HepG2 (cell line): ENCODE measurements around the gene TNFRSF18. TPM values are rescaled to one million over a fixed set of nuclear protein-coding genes. Genes with fewer than 3 reads are reported as not detected.

Source experiments
- ASH2L ChIP-seq: fragments of 300-600, 200-600 bp; sonication (generic); IDR thresholded peaks from 2 replicates; pipeline ENCODE4 v1.7.0; 2017; ENCODE audit warnings: low read depth, mild to moderate bottlenecking, moderate library complexity, mixed read lengths, low read length; ENCODE audit not compliant: insufficient read length
- ESRRA ChIP-seq: sonication (generic); formaldehyde crosslinking; IDR thresholded peaks from 2 replicates; pipeline ENCODE4 v1.5.1; 2020; ENCODE audit warnings: mild to moderate bottlenecking, low read depth, missing genetic modification reagents
- HHEX ChIP-seq: IDR thresholded peaks from 2 replicates; pipeline ENCODE4 v1.6.1; 2016; ENCODE audit warnings: control low read depth
- MBNL3 ChIP-seq: fragments of 250-450 bp; sonication (Bioruptor Pico); conservative IDR thresholded peaks from 2 replicates; pipeline ENCODE4 v1.8.0; 2022; ENCODE audit warnings: mild to moderate bottlenecking, inconsistent platforms
- MTA1 ChIP-seq: sonication (generic); formaldehyde crosslinking; IDR thresholded peaks from 2 replicates; pipeline ENCODE4 v1.4.0; 2020; ENCODE audit warnings: missing genetic modification reagents, mild to moderate bottlenecking, borderline replicate concordance
- NR2F1 ChIP-seq, 2 experiments: fragments of 450-650 bp in 1 of 2; formaldehyde crosslinking in 1 of 2; IDR thresholded peaks; 2 replicates each; pipeline versions ENCODE4 v1.5.0 to v1.6.1; 2016 to 2020; ENCODE audit warnings: mild to moderate bottlenecking in 1 of 2, missing compliant biosample characterization in 1 of 2, missing genetic modification reagents in 1 of 2, moderate library complexity in 1 of 2
- NR2F6 ChIP-seq, 2 experiments: IDR thresholded peaks; 2 replicates each; pipeline ENCODE4 v1.6.1; 2016; ENCODE audit warnings: antibody characterized with exemption in 1 of 2, mild to moderate bottlenecking in 1 of 2
- POLR2AphosphoS2 ChIP-seq: IDR thresholded peaks from 2 replicates; pipeline ENCODE4 v1.6.1; 2011; ENCODE audit warnings: low read depth, low read length, improper control_type of control experiment
- RXRB ChIP-seq: IDR thresholded peaks from 2 replicates; pipeline ENCODE4 v1.6.1; 2016; ENCODE audit warnings: borderline replicate concordance, missing genetic modification reagents, missing compliant biosample characterization
- ZBTB20 ChIP-seq: sonication (generic); formaldehyde crosslinking; IDR thresholded peaks from 2 replicates; pipeline ENCODE4 v1.8.1; 2023; ENCODE audit warnings: missing genetic modification reagents, low read depth, mild to moderate bottlenecking, borderline replicate concordance
- ZBTB7B ChIP-seq: sonication (generic); formaldehyde crosslinking; IDR thresholded peaks from 2 replicates; pipeline ENCODE4 v1.4.0; 2020; ENCODE audit warnings: missing genetic modification reagents
- ZSCAN21 ChIP-seq: sonication (generic); formaldehyde crosslinking; IDR thresholded peaks from 2 replicates; pipeline ENCODE4 v1.8.0; 2022; ENCODE audit warnings: mild to moderate bottlenecking, missing genetic modification reagents, moderate library complexity, borderline replicate concordance
- polyA plus RNA-seq, 8 experiments: library from polyadenylated mRNA; depleted of rRNA in 3 of 8; stranded (reverse) in 7 of 8; unstranded in 1 of 8; fragments of >200 nt; fragmentation: Illumina TruSeq in 4 of 8; extraction: Trizol in 4 of 8; gene quantifications; 2 replicates each; pipeline versions ENCODE4 v1.2.1 to v1.2.3, GENCODE V29; 2011 to 2016; ENCODE audit warnings: low read depth in 4 of 8, missing spikeins in 1 of 8, mixed read lengths in 1 of 8; ENCODE audit not compliant: insufficient read depth in 1 of 8
- total RNA-seq, 5 experiments: library from RNA; depleted of rRNA; stranded (reverse); fragments of >200 nt; fragmentation: Illumina TruSeq; extraction: Trizol; gene quantifications; 2 replicates each; pipeline ENCODE4 v1.2.3, GENCODE V29; 2016; ENCODE audit warnings: low read depth in 1 of 5
- TF ChIP-seq, protein P1 (sequence below): sonication (generic); formaldehyde crosslinking; IDR thresholded peaks from 2 replicates; pipeline ENCODE4 v1.4.0; 2020; ENCODE audit warnings: missing genetic modification reagents
- TF ChIP-seq, protein P2 (sequence below): sonication (generic); formaldehyde crosslinking; IDR thresholded peaks from 2 replicates; pipeline ENCODE4 v1.5.0; 2020; ENCODE audit warnings: missing genetic modification reagents
- TF ChIP-seq, protein P3 (sequence below): sonication (generic); formaldehyde crosslinking; IDR thresholded peaks from 2 replicates; pipeline ENCODE4 v1.5.0; 2020; ENCODE audit warnings: mild to moderate bottlenecking, missing genetic modification reagents
- TF ChIP-seq, protein P4 (sequence below): sonication (generic); formaldehyde crosslinking; IDR thresholded peaks from 2 replicates; pipeline ENCODE4 v1.4.0; 2020; ENCODE audit warnings: missing genetic modification reagents
- TF ChIP-seq, protein P5 (sequence below): IDR thresholded peaks from 2 replicates; pipeline ENCODE4 v1.6.1; 2018; ENCODE audit warnings: missing genetic modification reagents, mild to moderate bottlenecking, missing compliant biosample characterization

Gene TNFRSF18
- total and polyA plus RNA-seq, 2 of the 13 experiments (the other 11 are each of a cell fraction or from before 2014, with no cell fraction given) = not detected

DNA sequence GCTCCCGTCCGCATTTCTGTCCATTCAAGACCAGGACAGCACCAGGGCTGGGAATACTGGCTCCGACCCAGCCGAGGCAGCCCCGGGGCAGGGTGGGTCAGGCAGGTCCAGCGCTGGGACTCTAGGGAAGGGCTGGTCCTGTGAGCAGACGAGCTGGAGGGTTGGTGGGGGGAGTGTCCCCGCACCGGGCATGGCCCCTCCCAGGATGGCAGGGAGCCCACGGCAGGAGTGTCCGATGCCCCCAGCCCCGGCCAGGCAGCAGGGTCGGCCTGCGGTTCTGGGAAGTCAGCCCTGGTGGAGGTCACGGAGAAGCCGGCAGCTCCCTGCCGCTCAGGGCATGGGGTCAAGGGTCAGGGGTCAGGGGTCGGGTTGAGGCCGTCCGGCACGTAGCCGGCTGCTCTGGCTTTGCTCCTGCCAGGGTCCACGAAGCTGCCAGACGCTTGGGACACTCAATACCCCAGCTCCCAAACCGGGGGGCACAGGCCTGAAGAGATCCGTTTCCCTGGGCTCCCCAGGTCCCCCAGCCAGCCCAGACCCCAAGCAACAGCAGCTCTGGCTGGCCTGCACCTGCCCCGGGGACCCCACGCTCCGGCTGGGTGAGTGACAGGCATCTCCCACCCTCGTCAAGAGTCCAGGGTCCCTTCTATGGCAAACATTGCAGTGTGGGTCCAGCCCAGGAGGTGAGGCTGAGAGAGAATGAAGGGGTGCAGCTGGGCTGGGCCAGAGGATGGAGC, 33.4 kb upstream of the TNFRSF18 start (continued):
- TF ChIP-seq, protein P1, sequence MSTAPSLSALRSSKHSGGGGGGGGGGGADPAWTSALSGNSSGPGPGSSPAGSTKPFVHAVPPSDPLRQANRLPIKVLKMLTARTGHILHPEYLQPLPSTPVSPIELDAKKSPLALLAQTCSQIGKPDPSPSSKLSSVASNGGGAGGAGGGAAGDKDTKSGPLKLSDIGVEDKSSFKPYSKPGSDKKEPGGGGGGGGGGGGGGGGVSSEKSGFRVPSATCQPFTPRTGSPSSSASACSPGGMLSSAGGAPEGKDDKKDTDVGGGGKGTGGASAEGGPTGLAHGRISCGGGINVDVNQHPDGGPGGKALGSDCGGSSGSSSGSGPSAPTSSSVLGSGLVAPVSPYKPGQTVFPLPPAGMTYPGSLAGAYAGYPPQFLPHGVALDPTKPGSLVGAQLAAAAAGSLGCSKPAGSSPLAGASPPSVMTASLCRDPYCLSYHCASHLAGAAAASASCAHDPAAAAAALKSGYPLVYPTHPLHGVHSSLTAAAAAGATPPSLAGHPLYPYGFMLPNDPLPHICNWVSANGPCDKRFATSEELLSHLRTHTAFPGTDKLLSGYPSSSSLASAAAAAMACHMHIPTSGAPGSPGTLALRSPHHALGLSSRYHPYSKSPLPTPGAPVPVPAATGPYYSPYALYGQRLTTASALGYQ = peak; percentile 61; the same call in 1 of the 2 replicates
- 0 out of 2 replicates have a peak, but pooled peaks have one; percentile 24 for TF ChIP-seq HHEX (CRISPR knock-in tag)
- TF ChIP-seq, protein P2, sequence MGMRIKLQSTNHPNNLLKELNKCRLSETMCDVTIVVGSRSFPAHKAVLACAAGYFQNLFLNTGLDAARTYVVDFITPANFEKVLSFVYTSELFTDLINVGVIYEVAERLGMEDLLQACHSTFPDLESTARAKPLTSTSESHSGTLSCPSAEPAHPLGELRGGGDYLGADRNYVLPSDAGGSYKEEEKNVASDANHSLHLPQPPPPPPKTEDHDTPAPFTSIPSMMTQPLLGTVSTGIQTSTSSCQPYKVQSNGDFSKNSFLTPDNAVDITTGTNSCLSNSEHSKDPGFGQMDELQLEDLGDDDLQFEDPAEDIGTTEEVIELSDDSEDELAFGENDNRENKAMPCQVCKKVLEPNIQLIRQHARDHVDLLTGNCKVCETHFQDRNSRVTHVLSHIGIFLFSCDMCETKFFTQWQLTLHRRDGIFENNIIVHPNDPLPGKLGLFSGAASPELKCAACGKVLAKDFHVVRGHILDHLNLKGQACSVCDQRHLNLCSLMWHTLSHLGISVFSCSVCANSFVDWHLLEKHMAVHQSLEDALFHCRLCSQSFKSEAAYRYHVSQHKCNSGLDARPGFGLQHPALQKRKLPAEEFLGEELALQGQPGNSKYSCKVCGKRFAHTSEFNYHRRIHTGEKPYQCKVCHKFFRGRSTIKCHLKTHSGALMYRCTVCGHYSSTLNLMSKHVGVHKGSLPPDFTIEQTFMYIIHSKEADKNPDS = no peak
- peak; percentile 78 for TF ChIP-seq ESRRA (CRISPR knock-in tag)
- peak; percentile 90 to 93 for TF ChIP-seq NR2F1 (CRISPR knock-in tag; IDR thresholded peaks at IDR 0.05)
- TF ChIP-seq NR2F6 (IDR thresholded peaks at IDR 0.05) = peak; percentile 99
- TF ChIP-seq NR2F6 (CRISPR knock-in tag; IDR thresholded peaks at IDR 0.05) = peak; percentile 99
- no peak for TF ChIP-seq MBNL3 (CRISPR knock-in tag)
- TF ChIP-seq ASH2L = no peak
- TF ChIP-seq ZBTB20 = peak; percentile 73; the same call in 1 of the 2 replicates
- TF ChIP-seq, protein P3, sequence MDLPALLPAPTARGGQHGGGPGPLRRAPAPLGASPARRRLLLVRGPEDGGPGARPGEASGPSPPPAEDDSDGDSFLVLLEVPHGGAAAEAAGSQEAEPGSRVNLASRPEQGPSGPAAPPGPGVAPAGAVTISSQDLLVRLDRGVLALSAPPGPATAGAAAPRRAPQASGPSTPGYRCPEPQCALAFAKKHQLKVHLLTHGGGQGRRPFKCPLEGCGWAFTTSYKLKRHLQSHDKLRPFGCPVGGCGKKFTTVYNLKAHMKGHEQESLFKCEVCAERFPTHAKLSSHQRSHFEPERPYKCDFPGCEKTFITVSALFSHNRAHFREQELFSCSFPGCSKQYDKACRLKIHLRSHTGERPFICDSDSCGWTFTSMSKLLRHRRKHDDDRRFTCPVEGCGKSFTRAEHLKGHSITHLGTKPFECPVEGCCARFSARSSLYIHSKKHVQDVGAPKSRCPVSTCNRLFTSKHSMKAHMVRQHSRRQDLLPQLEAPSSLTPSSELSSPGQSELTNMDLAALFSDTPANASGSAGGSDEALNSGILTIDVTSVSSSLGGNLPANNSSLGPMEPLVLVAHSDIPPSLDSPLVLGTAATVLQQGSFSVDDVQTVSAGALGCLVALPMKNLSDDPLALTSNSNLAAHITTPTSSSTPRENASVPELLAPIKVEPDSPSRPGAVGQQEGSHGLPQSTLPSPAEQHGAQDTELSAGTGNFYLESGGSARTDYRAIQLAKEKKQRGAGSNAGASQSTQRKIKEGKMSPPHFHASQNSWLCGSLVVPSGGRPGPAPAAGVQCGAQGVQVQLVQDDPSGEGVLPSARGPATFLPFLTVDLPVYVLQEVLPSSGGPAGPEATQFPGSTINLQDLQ = no peak
- peak; percentile 82 for TF ChIP-seq MTA1 (CRISPR knock-in tag)
- TF ChIP-seq, protein P4, sequence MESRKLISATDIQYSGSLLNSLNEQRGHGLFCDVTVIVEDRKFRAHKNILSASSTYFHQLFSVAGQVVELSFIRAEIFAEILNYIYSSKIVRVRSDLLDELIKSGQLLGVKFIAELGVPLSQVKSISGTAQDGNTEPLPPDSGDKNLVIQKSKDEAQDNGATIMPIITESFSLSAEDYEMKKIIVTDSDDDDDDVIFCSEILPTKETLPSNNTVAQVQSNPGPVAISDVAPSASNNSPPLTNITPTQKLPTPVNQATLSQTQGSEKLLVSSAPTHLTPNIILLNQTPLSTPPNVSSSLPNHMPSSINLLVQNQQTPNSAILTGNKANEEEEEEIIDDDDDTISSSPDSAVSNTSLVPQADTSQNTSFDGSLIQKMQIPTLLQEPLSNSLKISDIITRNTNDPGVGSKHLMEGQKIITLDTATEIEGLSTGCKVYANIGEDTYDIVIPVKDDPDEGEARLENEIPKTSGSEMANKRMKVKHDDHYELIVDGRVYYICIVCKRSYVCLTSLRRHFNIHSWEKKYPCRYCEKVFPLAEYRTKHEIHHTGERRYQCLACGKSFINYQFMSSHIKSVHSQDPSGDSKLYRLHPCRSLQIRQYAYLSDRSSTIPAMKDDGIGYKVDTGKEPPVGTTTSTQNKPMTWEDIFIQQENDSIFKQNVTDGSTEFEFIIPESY (CRISPR knock-in tag) = no peak
- TF ChIP-seq ZSCAN21 (CRISPR knock-in tag) = no peak
- peak; percentile 87 for TF ChIP-seq ZBTB7B
- TF ChIP-seq RXRB (CRISPR knock-in tag) = peak; percentile 77; the same call in 1 of the 2 replicates
- TF ChIP-seq, protein P5, sequence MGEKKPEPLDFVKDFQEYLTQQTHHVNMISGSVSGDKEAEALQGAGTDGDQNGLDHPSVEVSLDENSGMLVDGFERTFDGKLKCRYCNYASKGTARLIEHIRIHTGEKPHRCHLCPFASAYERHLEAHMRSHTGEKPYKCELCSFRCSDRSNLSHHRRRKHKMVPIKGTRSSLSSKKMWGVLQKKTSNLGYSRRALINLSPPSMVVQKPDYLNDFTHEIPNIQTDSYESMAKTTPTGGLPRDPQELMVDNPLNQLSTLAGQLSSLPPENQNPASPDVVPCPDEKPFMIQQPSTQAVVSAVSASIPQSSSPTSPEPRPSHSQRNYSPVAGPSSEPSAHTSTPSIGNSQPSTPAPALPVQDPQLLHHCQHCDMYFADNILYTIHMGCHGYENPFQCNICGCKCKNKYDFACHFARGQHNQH (CRISPR knock-in tag) = no peak
- TF ChIP-seq POLR2AphosphoS2 = no peak
